OCI-LY7 (cell line): ENCODE data around the gene TCERG1L.

ENCODE experiments used
- EZH2phosphoT487 ChIP-seq: fragments of 200-600 bp; sonication (generic); IDR thresholded peaks from 2 replicates; pipeline ENCODE4 v1.6.1; 2018; ENCODE audit warnings: low read depth, borderline replicate concordance, mild to moderate bottlenecking, mixed run types, antibody characterized with exemption, low read length, moderate library complexity, mixed read lengths
- TF ChIP-seq, protein P1 (sequence below): fragments of 200-600 bp; sonication (generic); conservative IDR thresholded peaks from 2 replicates; pipeline ENCODE4 v1.5.1; 2014; ENCODE audit warnings: mild to moderate bottlenecking, antibody characterized with exemption, low read length, moderate library complexity, mixed read lengths

DNA sequence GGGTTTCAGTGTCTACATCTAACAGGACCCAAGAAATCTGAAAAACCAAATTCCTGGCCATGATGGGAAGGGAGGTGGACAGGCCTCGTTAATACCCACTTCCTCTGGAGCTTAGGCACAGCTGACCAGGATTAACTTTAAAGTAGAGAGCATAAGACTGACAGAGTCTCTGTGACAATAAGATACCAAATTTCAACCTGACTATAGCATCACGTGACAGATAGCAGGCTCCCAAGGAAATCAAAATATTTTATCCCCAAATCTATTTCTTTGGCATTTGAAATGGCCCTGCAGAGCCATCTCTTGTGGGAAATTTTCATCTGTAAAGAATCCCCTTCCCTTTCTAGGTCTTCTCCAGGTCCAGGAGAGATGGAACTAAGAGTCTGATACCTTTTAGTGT lies 258.3 kb downstream of the TCERG1L start:
- TF ChIP-seq, protein P1, sequence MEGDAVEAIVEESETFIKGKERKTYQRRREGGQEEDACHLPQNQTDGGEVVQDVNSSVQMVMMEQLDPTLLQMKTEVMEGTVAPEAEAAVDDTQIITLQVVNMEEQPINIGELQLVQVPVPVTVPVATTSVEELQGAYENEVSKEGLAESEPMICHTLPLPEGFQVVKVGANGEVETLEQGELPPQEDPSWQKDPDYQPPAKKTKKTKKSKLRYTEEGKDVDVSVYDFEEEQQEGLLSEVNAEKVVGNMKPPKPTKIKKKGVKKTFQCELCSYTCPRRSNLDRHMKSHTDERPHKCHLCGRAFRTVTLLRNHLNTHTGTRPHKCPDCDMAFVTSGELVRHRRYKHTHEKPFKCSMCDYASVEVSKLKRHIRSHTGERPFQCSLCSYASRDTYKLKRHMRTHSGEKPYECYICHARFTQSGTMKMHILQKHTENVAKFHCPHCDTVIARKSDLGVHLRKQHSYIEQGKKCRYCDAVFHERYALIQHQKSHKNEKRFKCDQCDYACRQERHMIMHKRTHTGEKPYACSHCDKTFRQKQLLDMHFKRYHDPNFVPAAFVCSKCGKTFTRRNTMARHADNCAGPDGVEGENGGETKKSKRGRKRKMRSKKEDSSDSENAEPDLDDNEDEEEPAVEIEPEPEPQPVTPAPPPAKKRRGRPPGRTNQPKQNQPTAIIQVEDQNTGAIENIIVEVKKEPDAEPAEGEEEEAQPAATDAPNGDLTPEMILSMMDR, result no peak
- no peak for TF ChIP-seq EZH2phosphoT487
